ENCODE data around the gene SLC22A5.

Gene SLC22A5

DNA sequence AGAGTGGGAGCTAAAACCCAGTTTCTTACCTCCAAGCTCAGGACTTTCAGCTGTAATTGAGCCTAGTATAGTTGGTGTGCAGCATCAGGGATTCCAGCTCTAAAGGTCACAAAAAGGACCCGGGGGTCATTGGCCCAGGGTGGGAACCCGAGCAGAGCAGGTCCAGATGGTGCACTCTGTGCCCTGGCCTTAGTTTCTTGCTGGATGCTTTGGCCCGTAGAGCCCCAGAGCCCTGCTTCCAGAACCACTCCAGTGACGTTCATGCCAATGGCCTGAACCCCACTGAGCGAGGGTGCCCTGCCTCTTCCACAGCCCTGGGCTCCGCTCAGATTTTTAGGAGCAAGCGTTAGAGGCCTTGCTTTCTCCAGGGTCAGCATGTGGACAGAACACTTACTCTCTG is 8.2 kb downstream of the SLC22A5 start:
- no peak for TF ChIP-seq EZH2 (IDR thresholded peaks at IDR 0.05; ENCODE audit: borderline replicate concordance, low read depth, low read length, severe bottlenecking)
- TF ChIP-seq, protein P1, sequence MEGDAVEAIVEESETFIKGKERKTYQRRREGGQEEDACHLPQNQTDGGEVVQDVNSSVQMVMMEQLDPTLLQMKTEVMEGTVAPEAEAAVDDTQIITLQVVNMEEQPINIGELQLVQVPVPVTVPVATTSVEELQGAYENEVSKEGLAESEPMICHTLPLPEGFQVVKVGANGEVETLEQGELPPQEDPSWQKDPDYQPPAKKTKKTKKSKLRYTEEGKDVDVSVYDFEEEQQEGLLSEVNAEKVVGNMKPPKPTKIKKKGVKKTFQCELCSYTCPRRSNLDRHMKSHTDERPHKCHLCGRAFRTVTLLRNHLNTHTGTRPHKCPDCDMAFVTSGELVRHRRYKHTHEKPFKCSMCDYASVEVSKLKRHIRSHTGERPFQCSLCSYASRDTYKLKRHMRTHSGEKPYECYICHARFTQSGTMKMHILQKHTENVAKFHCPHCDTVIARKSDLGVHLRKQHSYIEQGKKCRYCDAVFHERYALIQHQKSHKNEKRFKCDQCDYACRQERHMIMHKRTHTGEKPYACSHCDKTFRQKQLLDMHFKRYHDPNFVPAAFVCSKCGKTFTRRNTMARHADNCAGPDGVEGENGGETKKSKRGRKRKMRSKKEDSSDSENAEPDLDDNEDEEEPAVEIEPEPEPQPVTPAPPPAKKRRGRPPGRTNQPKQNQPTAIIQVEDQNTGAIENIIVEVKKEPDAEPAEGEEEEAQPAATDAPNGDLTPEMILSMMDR (IDR thresholded peaks at IDR 0.05; ENCODE audit: borderline replicate concordance, extremely low read depth, low read length, poor library complexity, severe bottlenecking), result no peak
- Histone ChIP-seq H3K4me1 (ENCODE audit: insufficient read depth, low read length) (no peaks in the 10 kb centered on the region), H3K9ac (ENCODE audit: low read depth, low read length) (no peak overlapping the region), H3K9me3 (ENCODE audit: insufficient read depth, low read length, severe bottlenecking) (no peaks in the 10 kb centered on the region), H3K27me3 (ENCODE audit: insufficient read depth, low read length, poor library complexity) (no peaks in the 10 kb centered on the region), H3K79me2 (ENCODE audit: insufficient read depth, low read length) (no peaks in the 10 kb centered on the region), H3K36me3 (ENCODE audit: insufficient read depth, low read length) (no peaks in the 10 kb centered on the region), H4K20me1 (ENCODE audit: insufficient read depth, low read length) (no peaks in the 10 kb centered on the region), H2AFZ (ENCODE audit: low read depth, low read length) (no peak overlapping the region), H3K4me2 (ENCODE audit: insufficient read depth, low read length) (no peak overlapping the region), H3K27ac (ENCODE audit: low read length) (no peak overlapping the region), H3K4me3 (ENCODE audit: low read depth in 1 of 2, low read length in 2 of 2) (no peak overlapping the region)
- DNase-seq, result no peak
- ATAC-seq (ENCODE audit: insufficient read depth, low read depth), result no peak

DNA sequence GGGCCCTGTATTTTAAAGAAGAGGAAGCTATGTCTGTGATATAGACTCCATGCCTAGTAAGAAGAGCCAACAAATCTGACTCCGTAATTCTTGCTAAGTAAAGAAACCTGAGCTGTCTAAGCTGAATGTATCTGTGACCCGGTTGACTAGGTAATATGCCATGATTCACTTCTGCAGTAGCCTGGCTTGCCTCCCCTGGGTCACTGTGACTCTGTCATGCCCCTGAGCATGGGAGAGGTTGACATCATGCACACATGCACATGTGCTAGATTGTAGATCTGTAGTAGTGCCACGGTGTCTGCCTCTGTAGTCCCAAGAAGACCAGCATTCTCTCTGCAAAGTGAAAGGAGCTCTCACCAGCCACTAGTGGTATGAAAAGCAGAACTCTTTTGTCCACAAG is 9.1 kb downstream of the SLC22A5 start:
- H3K36me3 ChIP-seq (ENCODE audit: insufficient read depth, low read length), result no peaks in the 10 kb centered on the region
- H3K4me3 ChIP-seq (ENCODE audit: low read depth in 1 of 2, low read length in 2 of 2), result no peak overlapping the region
- no peaks in the 10 kb centered on the region for H4K20me1 ChIP-seq (ENCODE audit: insufficient read depth, low read length)
- no peaks in the 10 kb centered on the region for H3K27me3 ChIP-seq (ENCODE audit: insufficient read depth, low read length, poor library complexity)
- H3K9me3 ChIP-seq (ENCODE audit: insufficient read depth, low read length, severe bottlenecking), result no peaks in the 10 kb centered on the region
- ATAC-seq (ENCODE audit: insufficient read depth, low read depth) (0 out of 3 replicates have a peak, but pooled peaks have one; percentile 17), DNase-seq (no peak)
- no peaks in the 10 kb centered on the region for H3K79me2 ChIP-seq (ENCODE audit: insufficient read depth, low read length)
- no peak overlapping the region for H3K4me2 ChIP-seq (ENCODE audit: insufficient read depth, low read length)
- TF ChIP-seq EZH2 (IDR thresholded peaks at IDR 0.05; ENCODE audit: borderline replicate concordance, low read depth, low read length, severe bottlenecking), result no peak
- TF ChIP-seq, protein P1 (IDR thresholded peaks at IDR 0.05; ENCODE audit: borderline replicate concordance, extremely low read depth, low read length, poor library complexity, severe bottlenecking), result no peak
- no peaks in the 10 kb centered on the region for H3K4me1 ChIP-seq (ENCODE audit: insufficient read depth, low read length)
- no peak overlapping the region for H3K9ac ChIP-seq (ENCODE audit: low read depth, low read length)
- H3K27ac ChIP-seq (ENCODE audit: low read length), result no peak overlapping the region
- H2AFZ ChIP-seq (ENCODE audit: low read depth, low read length), result no peak overlapping the region

DNA sequence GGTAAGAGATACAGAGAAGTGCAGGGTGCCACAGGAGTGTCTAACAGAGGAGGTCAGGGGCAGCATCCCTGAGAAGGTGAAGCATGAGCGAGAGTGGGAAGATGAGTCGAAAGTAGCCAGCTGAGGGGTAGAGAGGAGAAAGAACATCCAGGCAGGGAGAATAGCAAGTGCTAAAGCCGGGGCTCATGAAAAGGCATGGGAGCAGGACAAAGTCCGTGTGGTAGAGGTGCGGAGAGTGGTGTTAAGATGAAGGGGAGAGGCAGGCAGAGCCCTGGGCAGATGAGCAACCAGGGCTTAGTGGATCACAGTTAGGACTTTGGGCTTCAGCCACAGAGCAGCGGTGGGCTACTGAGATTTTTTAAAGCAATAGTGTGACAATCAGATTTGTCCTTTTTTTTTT is 10.5 kb downstream of the SLC22A5 start:
- no peak for ATAC-seq (ENCODE audit: insufficient read depth, low read depth)
- no peaks in the 10 kb centered on the region for H3K27me3 ChIP-seq (ENCODE audit: insufficient read depth, low read length, poor library complexity)
- no peak for DNase-seq
- H3K36me3 ChIP-seq (ENCODE audit: insufficient read depth, low read length), result no peaks in the 10 kb centered on the region
- no peaks in the 10 kb centered on the region for H3K79me2 ChIP-seq (ENCODE audit: insufficient read depth, low read length)
- no peaks in the 10 kb centered on the region for H4K20me1 ChIP-seq (ENCODE audit: insufficient read depth, low read length)
- H3K27ac ChIP-seq (ENCODE audit: low read length), result no peak overlapping the region
- H3K4me2 ChIP-seq (ENCODE audit: insufficient read depth, low read length), result no peak overlapping the region
- H2AFZ ChIP-seq (ENCODE audit: low read depth, low read length), result no peak overlapping the region
- no peaks in the 10 kb centered on the region for H3K9me3 ChIP-seq (ENCODE audit: insufficient read depth, low read length, severe bottlenecking)
- H3K9ac ChIP-seq (ENCODE audit: low read depth, low read length), result no peak overlapping the region
- no peak overlapping the region for H3K4me3 ChIP-seq (ENCODE audit: low read depth in 1 of 2, low read length in 2 of 2)
- no peaks in the 10 kb centered on the region for H3K4me1 ChIP-seq (ENCODE audit: insufficient read depth, low read length)
- TF ChIP-seq, protein P1 (IDR thresholded peaks at IDR 0.05; ENCODE audit: borderline replicate concordance, extremely low read depth, low read length, poor library complexity, severe bottlenecking), result no peak
- TF ChIP-seq EZH2 (IDR thresholded peaks at IDR 0.05; ENCODE audit: borderline replicate concordance, low read depth, low read length, severe bottlenecking), result no peak

DNA sequence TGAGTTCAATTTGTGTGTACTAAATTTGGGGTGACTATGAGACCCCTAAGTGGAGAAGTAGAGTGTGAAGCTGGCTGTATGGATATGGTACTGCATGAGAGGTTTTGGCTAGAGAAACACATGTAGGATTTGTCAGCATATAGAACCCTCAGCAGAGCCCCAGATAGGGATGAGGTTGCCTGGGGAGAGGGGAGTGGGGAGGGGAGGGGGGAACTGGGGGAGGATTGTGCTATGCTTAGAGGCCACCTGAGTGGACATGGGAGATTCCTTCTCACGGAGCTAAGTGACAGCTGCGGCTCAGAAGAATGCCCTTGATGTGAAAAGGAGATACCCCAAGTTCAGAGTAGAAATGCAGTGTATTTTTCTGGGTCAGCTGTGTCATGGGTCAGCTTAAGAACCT is 11.2 kb downstream of the SLC22A5 start:
- H3K4me1 ChIP-seq (ENCODE audit: insufficient read depth, low read length), result peaks cover 4% of the 10 kb centered on the region
- TF ChIP-seq, protein P1 (IDR thresholded peaks at IDR 0.05; ENCODE audit: borderline replicate concordance, extremely low read depth, low read length, poor library complexity, severe bottlenecking), result no peak
- no peak for TF ChIP-seq EZH2 (IDR thresholded peaks at IDR 0.05; ENCODE audit: borderline replicate concordance, low read depth, low read length, severe bottlenecking)
- H3K36me3 ChIP-seq (ENCODE audit: insufficient read depth, low read length), result no peaks in the 10 kb centered on the region
- H3K4me3 ChIP-seq (ENCODE audit: low read depth in 1 of 2, low read length in 2 of 2), result no peak overlapping the region
- H3K4me2 ChIP-seq (ENCODE audit: insufficient read depth, low read length), result no peak overlapping the region
- no peak overlapping the region for H3K27ac ChIP-seq (ENCODE audit: low read length)
- no peak for ATAC-seq (ENCODE audit: insufficient read depth, low read depth)
- no peaks in the 10 kb centered on the region for H4K20me1 ChIP-seq (ENCODE audit: insufficient read depth, low read length)
- DNase-seq, result no peak
- H3K9me3 ChIP-seq (ENCODE audit: insufficient read depth, low read length, severe bottlenecking), result no peaks in the 10 kb centered on the region
- H2AFZ ChIP-seq (ENCODE audit: low read depth, low read length), result no peak overlapping the region
- no peak overlapping the region for H3K9ac ChIP-seq (ENCODE audit: low read depth, low read length)
- H3K27me3 ChIP-seq (ENCODE audit: insufficient read depth, low read length, poor library complexity), result no peaks in the 10 kb centered on the region
- no peaks in the 10 kb centered on the region for H3K79me2 ChIP-seq (ENCODE audit: insufficient read depth, low read length)
